ENCODE measurements around the gene TRIM63. TPM values are rescaled to one million over a fixed set of nuclear protein-coding genes. Genes with fewer than 3 reads are reported as not detected.

TRIM63 gene
- total and polyA plus RNA-seq, 2 of the 13 experiments (the other 11 are each of a cell fraction or from before 2014, with no cell fraction given): not detected

DNA sequence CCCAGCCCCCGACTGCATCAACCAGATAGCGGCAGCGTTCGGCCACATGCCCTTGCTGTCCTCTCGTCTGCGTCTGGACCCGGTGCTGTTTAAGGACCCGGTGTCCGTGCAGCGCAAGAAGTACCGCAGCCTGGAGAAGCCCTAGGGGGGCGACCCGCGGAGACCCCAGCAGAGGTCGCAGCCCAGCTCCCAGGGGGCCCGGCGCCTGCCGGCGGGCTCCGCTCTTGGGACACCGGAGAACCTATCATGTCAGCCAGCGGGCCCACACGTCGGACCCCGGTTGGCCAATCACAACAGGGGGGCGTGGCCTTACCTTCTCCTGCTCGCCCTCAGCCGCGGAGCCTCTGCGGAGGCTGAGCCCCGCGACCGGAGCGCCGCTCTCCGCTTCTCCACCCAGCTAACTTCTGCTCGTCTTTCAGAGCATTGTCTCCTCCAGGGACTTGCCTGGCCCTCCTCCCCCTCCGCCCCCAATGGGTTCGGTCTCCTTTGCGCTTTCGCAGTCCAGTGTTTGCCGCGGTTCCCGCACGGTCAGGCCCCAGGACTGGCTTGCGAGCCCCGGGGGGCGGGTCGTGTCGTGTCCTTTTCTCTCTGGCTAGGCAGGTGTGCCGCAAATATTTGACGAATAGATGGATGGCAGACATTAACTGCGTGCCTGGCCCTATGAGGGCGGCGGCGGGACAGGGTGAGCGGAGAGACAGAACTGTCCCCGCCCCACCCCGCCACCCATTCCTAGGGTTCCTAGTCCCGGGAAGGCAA, 32.0 kb downstream of the TRIM63 start (continued):
- TF ChIP-seq, protein P1, sequence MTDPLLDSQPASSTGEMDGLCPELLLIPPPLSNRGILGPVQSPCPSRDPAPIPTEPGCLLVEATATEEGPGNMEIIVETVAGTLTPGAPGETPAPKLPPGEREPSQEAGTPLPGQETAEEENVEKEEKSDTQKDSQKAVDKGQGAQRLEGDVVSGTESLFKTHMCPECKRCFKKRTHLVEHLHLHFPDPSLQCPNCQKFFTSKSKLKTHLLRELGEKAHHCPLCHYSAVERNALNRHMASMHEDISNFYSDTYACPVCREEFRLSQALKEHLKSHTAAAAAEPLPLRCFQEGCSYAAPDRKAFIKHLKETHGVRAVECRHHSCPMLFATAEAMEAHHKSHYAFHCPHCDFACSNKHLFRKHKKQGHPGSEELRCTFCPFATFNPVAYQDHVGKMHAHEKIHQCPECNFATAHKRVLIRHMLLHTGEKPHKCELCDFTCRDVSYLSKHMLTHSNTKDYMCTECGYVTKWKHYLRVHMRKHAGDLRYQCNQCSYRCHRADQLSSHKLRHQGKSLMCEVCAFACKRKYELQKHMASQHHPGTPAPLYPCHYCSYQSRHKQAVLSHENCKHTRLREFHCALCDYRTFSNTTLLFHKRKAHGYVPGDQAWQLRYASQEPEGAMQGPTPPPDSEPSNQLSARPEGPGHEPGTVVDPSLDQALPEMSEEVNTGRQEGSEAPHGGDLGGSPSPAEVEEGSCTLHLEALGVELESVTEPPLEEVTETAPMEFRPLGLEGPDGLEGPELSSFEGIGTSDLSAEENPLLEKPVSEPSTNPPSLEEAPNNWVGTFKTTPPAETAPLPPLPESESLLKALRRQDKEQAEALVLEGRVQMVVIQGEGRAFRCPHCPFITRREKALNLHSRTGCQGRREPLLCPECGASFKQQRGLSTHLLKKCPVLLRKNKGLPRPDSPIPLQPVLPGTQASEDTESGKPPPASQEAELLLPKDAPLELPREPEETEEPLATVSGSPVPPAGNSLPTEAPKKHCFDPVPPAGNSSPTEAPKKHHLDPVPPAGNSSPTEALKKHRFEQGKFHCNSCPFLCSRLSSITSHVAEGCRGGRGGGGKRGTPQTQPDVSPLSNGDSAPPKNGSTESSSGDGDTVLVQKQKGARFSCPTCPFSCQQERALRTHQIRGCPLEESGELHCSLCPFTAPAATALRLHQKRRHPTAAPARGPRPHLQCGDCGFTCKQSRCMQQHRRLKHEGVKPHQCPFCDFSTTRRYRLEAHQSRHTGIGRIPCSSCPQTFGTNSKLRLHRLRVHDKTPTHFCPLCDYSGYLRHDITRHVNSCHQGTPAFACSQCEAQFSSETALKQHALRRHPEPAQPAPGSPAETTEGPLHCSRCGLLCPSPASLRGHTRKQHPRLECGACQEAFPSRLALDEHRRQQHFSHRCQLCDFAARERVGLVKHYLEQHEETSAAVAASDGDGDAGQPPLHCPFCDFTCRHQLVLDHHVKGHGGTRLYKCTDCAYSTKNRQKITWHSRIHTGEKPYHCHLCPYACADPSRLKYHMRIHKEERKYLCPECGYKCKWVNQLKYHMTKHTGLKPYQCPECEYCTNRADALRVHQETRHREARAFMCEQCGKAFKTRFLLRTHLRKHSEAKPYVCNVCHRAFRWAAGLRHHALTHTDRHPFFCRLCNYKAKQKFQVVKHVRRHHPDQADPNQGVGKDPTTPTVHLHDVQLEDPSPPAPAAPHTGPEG (CRISPR knock-in tag; IDR thresholded peaks at IDR 0.05): no peak
- TF ChIP-seq HDAC2 (CRISPR knock-in tag; IDR thresholded peaks at IDR 0.05) (no peak; the same call in 1 of the 2 replicates), MED8 (CRISPR knock-in tag; IDR thresholded peaks at IDR 0.05; ENCODE audit: insufficient replicate concordance) (no peak), BCL6 (CRISPR knock-in tag; IDR thresholded peaks at IDR 0.05) (0 out of 2 replicates have a peak, but pooled peaks have one; percentile 11), GPN1 (CRISPR knock-in tag; IDR thresholded peaks at IDR 0.05; ENCODE audit: borderline replicate concordance) (no peak), ASH2L (IDR thresholded peaks at IDR 0.05; ENCODE audit: insufficient read length, low read depth, low read length) (peak; percentile 52), NFE2L2 (IDR thresholded peaks at IDR 0.05; ENCODE audit: low read length) (no peak)
- TF ChIP-seq, protein P2, sequence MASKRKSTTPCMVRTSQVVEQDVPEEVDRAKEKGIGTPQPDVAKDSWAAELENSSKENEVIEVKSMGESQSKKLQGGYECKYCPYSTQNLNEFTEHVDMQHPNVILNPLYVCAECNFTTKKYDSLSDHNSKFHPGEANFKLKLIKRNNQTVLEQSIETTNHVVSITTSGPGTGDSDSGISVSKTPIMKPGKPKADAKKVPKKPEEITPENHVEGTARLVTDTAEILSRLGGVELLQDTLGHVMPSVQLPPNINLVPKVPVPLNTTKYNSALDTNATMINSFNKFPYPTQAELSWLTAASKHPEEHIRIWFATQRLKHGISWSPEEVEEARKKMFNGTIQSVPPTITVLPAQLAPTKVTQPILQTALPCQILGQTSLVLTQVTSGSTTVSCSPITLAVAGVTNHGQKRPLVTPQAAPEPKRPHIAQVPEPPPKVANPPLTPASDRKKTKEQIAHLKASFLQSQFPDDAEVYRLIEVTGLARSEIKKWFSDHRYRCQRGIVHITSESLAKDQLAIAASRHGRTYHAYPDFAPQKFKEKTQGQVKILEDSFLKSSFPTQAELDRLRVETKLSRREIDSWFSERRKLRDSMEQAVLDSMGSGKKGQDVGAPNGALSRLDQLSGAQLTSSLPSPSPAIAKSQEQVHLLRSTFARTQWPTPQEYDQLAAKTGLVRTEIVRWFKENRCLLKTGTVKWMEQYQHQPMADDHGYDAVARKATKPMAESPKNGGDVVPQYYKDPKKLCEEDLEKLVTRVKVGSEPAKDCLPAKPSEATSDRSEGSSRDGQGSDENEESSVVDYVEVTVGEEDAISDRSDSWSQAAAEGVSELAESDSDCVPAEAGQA (IDR thresholded peaks at IDR 0.05; ENCODE audit: low read depth): no peak
- TF ChIP-seq, protein P2 (CRISPR knock-in tag; IDR thresholded peaks at IDR 0.05; ENCODE audit: borderline replicate concordance): no peak
- TF ChIP-seq, protein P3, sequence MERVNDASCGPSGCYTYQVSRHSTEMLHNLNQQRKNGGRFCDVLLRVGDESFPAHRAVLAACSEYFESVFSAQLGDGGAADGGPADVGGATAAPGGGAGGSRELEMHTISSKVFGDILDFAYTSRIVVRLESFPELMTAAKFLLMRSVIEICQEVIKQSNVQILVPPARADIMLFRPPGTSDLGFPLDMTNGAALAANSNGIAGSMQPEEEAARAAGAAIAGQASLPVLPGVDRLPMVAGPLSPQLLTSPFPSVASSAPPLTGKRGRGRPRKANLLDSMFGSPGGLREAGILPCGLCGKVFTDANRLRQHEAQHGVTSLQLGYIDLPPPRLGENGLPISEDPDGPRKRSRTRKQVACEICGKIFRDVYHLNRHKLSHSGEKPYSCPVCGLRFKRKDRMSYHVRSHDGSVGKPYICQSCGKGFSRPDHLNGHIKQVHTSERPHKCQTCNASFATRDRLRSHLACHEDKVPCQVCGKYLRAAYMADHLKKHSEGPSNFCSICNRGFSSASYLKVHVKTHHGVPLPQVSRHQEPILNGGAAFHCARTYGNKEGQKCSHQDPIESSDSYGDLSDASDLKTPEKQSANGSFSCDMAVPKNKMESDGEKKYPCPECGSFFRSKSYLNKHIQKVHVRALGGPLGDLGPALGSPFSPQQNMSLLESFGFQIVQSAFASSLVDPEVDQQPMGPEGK (CRISPR knock-in tag; IDR thresholded peaks at IDR 0.05): peak; percentile 51; the same call in 1 of the 2 replicates
